Activated CD4-positive, alpha-beta T cell treated with anti-CD3 and anti-CD28 coated beads for 36 hours (primary cell): ENCODE data around the gene CLDN15. TPM values are rescaled to one million over a fixed set of nuclear protein-coding genes. Genes with fewer than 3 reads are reported as not detected.
"Not testable (repeated sequence)": the region's sequence is repeated elsewhere in the genome, so short reads cannot be mapped to it uniquely, and the experiment has no call there.

ENCODE experiments used
- ATAC-seq: fragments of 200-7000 bp; cut with Tn5 transposase; one replicate; pipeline ENCODE4 v1.10.0; 2021; ENCODE audit warnings: mild to moderate bottlenecking, moderate library complexity
- CTCF ChIA-PET: fragments of 350-600 bp; sonication (Branson Sonifier 250); formaldehyde crosslinking; loops from one replicate; lab custom pipeline; 2021; ENCODE audit warnings: antibody characterized with exemption; lab: Charles Lee
- POLR2A ChIA-PET: fragments of 350-600 bp; sonication (Branson Sonifier 250); formaldehyde crosslinking; loops from one replicate; lab custom pipeline; 2021; ENCODE audit warnings: antibody characterized with exemption, inconsistent platforms; lab: Charles Lee
- DNase-seq: peaks from one replicate; pipeline ENCODE4 v3.0.0-alpha.2; 2020
- H3K27ac Mint-ChIP-seq: one replicate; pipeline ENCODE4 v1.8.0; 2021; ENCODE audit warnings: mixed read lengths
- H3K27me3 Mint-ChIP-seq: one replicate; pipeline ENCODE4 v1.8.0; 2021; ENCODE audit warnings: mixed read lengths
- H3K36me3 Mint-ChIP-seq: one replicate; pipeline ENCODE4 v1.8.0; 2021; ENCODE audit warnings: low read depth, mixed read lengths
- H3K4me1 Mint-ChIP-seq: one replicate; pipeline ENCODE4 v1.8.0; 2021; ENCODE audit warnings: mixed read lengths
- H3K4me3 Mint-ChIP-seq: one replicate; pipeline ENCODE4 v1.8.0; 2021; ENCODE audit warnings: mild to moderate bottlenecking, moderate library complexity, mixed read lengths
- H3K9me3 Mint-ChIP-seq: one replicate; pipeline ENCODE4 v1.8.0; 2021; ENCODE audit warnings: low read depth, mixed read lengths
- intact Hi-C, 2 experiments: fragments of 100-400 bp; cut with DNase I in 1 of 2; cut with micrococcal nuclease in 1 of 2; formaldehyde crosslinking; loops; one replicate each; pipeline versions ENCODE4 v1.14.2 to v1.15.1; 2022 to 2024; cut with DNase I, micrococcal nuclease
- total RNA-seq, 2 experiments: library from RNA; stranded (reverse); gene quantifications; one replicate each; pipeline ENCODE4 v1.2.3, GENCODE V29; 2021

Gene CLDN15
- total RNA-seq, 2 experiments from 2014 or later: 16.4 to 17.2 TPM

- Mint-ChIP-seq H3K4me1 (no peaks in the 10 kb centered on the region), H3K4me3 (no peak overlapping the region), H3K27ac (no peak overlapping the region), H3K27me3 (peaks cover 4% of the 10 kb centered on the region), H3K36me3 (no peaks in the 10 kb centered on the region), H3K9me3 (no peaks in the 10 kb centered on the region)
- ATAC-seq (no peak), DNase-seq (no peak)
- intact Hi-C loops: no loop called here
- POLR2A ChIA-PET: no interaction called here
- CTCF ChIA-PET: interaction anchor here (1.0 kb wide), 1 partner anchor 17 kb away, joined by 3 read pairs; no protein-coding TSS in a partner anchor
Measured at GRCh38 chr7:101265622-101266516, 28.3 kb upstream of the CLDN15 start.

- H3K9me3 Mint-ChIP-seq, intact Hi-C loops, DNase-seq, H3K4me3 Mint-ChIP-seq, H3K4me1 Mint-ChIP-seq, POLR2A ChIA-PET, H3K27me3 Mint-ChIP-seq, ATAC-seq, CTCF ChIA-PET, H3K27ac Mint-ChIP-seq, H3K36me3 Mint-ChIP-seq: not testable (repeated sequence)
Measured at GRCh38 chr7:101264102-101264706, 26.6 kb upstream of the CLDN15 start.

GRCh38 chr7:101258243-101258731 lies 20.7 kb upstream of the CLDN15 start:
- ATAC-seq (no peak), DNase-seq (no peak)
- no peaks in the 10 kb centered on the region for H3K4me1 Mint-ChIP-seq
- CTCF ChIA-PET: interaction anchor here (0.6 to 2.0 kb wide), 6 partner anchors 24 to 624 kb away, joined by 3 to 6 read pairs (median 3); no protein-coding TSS in a partner anchor
- intact Hi-C loops: no loop called here
- H3K27ac Mint-ChIP-seq: no peak overlapping the region
- POLR2A ChIA-PET: interaction anchor here (0.5 kb wide), 1 partner anchor 151 kb away, joined by 3 read pairs; no protein-coding TSS in a partner anchor
- no peaks in the 10 kb centered on the region for H3K9me3 Mint-ChIP-seq
- H3K27me3 Mint-ChIP-seq: peaks cover 5% of the 10 kb centered on the region
- no peak overlapping the region for H3K4me3 Mint-ChIP-seq
- no peaks in the 10 kb centered on the region for H3K36me3 Mint-ChIP-seq

DNA sequence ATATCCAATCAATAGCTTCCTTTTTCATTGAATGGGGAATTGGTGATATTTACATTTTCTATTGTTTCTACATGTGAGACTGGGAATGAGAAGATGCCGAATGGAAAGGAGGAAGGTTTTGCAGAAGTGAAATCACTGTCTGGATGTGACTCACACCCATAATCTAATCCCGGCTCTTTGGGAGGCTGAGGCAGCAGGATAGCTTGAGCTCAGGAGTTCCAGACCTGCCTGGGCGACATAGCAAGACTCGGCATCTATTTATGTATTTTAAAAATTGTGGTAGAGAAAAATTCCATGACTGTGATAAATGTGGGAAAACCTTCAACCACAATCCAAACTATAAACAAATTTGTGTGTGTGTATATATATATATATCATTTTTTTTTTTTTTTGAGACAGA lies 18.2 kb upstream of the CLDN15 start:
- Mint-ChIP-seq H3K27ac (no peak overlapping the region), H3K36me3 (peaks cover 7% of the 10 kb centered on the region), H3K4me3 (no peak overlapping the region), H3K9me3 (no peaks in the 10 kb centered on the region), H3K4me1 (peaks cover 11% of the 10 kb centered on the region), H3K27me3 (peaks cover 5% of the 10 kb centered on the region)
- intact Hi-C loops: no loop called here
- DNase-seq (no peak), ATAC-seq (no peak)
- ChIA-PET POLR2A (interaction anchor here (0.6 kb wide), 1 partner anchor 1207 kb away, joined by 7 read pairs; no protein-coding TSS in a partner anchor), CTCF (interaction anchor here (0.7 to 5.2 kb wide), 4 partner anchors 11 to 1069 kb away, joined by 3 to 44 read pairs (median 6); partner anchors contain the start of gene FIS1)

DNA sequence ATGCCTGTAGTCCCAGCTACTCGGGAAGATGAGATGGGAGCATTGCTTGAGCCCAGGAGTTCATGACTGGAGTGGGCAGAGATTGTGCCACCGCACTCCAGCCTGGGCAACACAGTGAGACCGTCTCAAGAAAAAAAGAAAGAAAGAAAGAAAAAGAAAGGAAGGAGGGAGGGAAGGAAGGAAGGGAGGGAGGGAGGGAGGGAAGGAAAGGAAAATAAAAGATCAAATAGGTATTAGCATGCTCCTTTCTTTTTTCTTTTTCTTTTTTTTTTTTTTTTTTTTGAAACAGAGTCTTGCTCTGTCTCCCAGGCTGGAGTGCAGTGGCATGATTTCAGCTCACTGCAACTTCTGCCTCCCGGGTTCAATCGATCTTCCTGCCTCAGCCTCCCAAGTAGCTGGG lies 15.6 kb upstream of the CLDN15 start:
- H3K27ac Mint-ChIP-seq, ATAC-seq, H3K36me3 Mint-ChIP-seq, DNase-seq, H3K27me3 Mint-ChIP-seq, H3K9me3 Mint-ChIP-seq, POLR2A ChIA-PET: not testable (repeated sequence)
- intact Hi-C loops: loop anchor here in 1 of 2 experiments (2.0 kb wide), 1 partner anchor 34 kb away; the partner anchor contains the start of gene ZNHIT1
- Mint-ChIP-seq H3K4me3 (peak overlapping the region; percentile 96), H3K4me1 (peaks cover 21% of the 10 kb centered on the region)
- CTCF ChIA-PET: interaction anchor here (1.3 to 5.2 kb wide), 2 partner anchors 9 to 37 kb away, joined by 5 to 44 read pairs; partner anchors contain the start of gene FIS1

DNA sequence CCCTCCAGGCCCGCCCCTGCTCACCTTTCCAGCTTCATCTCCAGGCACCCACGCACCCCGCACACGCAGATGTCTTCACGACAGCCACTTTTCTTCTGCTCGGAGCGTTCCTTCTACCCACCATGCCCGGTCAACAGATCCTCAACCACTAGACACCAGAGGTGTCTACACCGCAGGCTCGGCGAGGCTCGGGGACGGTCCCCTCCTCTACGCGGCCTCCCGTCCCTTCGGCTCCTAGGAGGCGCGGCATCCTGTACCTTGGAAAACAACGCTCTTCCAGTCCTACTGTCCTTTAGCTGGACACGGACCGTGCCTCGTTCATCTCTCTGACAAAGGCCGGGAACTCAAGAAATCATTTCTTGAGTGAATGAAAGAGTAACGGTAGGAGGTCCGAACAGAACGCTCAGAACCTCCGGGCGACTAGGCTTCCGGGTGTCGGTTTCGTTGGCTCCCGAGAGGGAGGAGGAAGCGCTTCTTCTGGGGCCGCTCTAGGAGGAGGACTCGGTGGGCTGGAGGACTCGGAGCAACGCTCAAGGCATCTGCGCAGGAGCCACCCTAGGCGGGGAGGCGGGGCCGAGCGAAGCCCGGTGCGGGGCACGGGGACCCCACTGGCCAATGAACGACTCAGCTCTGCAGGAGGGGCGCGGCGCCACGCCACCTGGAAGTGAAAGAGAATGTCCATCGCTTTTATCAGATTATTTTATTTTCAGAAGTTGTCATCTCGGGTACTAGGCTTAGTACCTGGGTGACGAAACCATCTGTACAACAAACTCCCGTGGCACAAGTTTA lies 14.5 kb upstream of the CLDN15 start:
- Mint-ChIP-seq H3K4me1 (peaks cover 26% of the 10 kb centered on the region), H3K9me3 (no peaks in the 10 kb centered on the region), H3K27me3 (peaks cover 5% of the 10 kb centered on the region)

GRCh38 chr7:101250324-101250723 lies 12.7 kb upstream of the CLDN15 start:
- H3K36me3 Mint-ChIP-seq: peaks cover 19% of the 10 kb centered on the region
- CTCF ChIA-PET: no interaction called here
- peak overlapping the region; percentile 42 for H3K27ac Mint-ChIP-seq

More for the DNA sequence above, 14.5 kb upstream of the CLDN15 start:
- H3K27ac Mint-ChIP-seq: peak overlapping the region; percentile 96
- ATAC-seq (peak; percentile 100), DNase-seq (peak; percentile 99)
- H3K4me3 Mint-ChIP-seq: peak overlapping the region; percentile 96
- peaks cover 14% of the 10 kb centered on the region for H3K36me3 Mint-ChIP-seq
- POLR2A ChIA-PET: interaction anchor here (0.9 to 1.0 kb wide), 2 partner anchors 8 to 34 kb away, joined by 3 read pairs; partner anchors contain the start of genes PLOD3 and ZNHIT1
- CTCF ChIA-PET: interaction anchor here (0.6 to 5.2 kb wide), 5 partner anchors 8 to 108 kb away, joined by 3 to 44 read pairs (median 10); partner anchors contain the start of genes FIS1, PLOD3 and ZNHIT1
- intact Hi-C loops: loop anchor here (1.0 to 2.0 kb wide), 8 partner anchors 8 to 666 kb away; partner anchors contain the start of genes TRIM56 (in 2 of the 2), ZNHIT1 (in 2 of the 2), AP1S1 (in 1 of the 2) and FBXO24 (in 1 of the 2)

GRCh38 chr7:101248276-101248675 lies 10.7 kb upstream of the CLDN15 start:
- H3K36me3 Mint-ChIP-seq: peaks cover 29% of the 10 kb centered on the region
- no peak for DNase-seq
- no peak overlapping the region for H3K27ac Mint-ChIP-seq
- H3K9me3 Mint-ChIP-seq: no peaks in the 10 kb centered on the region
- H3K27me3 Mint-ChIP-seq: no peaks in the 10 kb centered on the region
- no peak overlapping the region for H3K4me3 Mint-ChIP-seq
- intact Hi-C loops: loop anchor here in 1 of 2 experiments (10.0 kb wide), 1 partner anchor 573 kb away; the partner anchor contains the start of gene GNB2
- ATAC-seq: no peak
- peaks cover 44% of the 10 kb centered on the region for H3K4me1 Mint-ChIP-seq
- ChIA-PET POLR2A (interaction anchor here (0.6 to 0.7 kb wide), 3 partner anchors 131 to 373 kb away, joined by 3 to 4 read pairs (median 3); partner anchors contain the start of gene SRRT), CTCF (interaction anchor here (0.7 kb wide), 1 partner anchor 31 kb away, joined by 3 read pairs; the partner anchor contains the start of genes PLOD3 and ZNHIT1)

More at GRCh38 chr7:101250324-101250723, 12.7 kb upstream of the CLDN15 start:
- POLR2A ChIA-PET: interaction anchor here (0.5 to 0.7 kb wide), 2 partner anchors 22 to 355 kb away, joined by 3 read pairs; no protein-coding TSS in a partner anchor
- DNase-seq (no peak), ATAC-seq (no peak)
- Mint-ChIP-seq H3K4me3 (peak overlapping the region; percentile 96), H3K27me3 (peaks cover 3% of the 10 kb centered on the region), H3K4me1 (peaks cover 33% of the 10 kb centered on the region), H3K9me3 (no peaks in the 10 kb centered on the region)
- intact Hi-C loops: no loop called here

- no peaks in the 10 kb centered on the region for H3K27me3 Mint-ChIP-seq
- peak overlapping the region; percentile 97 for H3K4me3 Mint-ChIP-seq
- intact Hi-C loops: loop anchor here (1.0 to 10.0 kb wide), 6 partner anchors 38 to 570 kb away; partner anchors contain the start of genes TRIM56 (in 2 of the 2), AP1S1 (in 1 of the 2), GNB2 (in 1 of the 2) and IFT22 (in 1 of the 2)
- no peaks in the 10 kb centered on the region for H3K9me3 Mint-ChIP-seq
- ATAC-seq: no peak
- peak overlapping the region; percentile 97 for H3K27ac Mint-ChIP-seq
- ChIA-PET POLR2A (interaction anchor here (0.5 to 0.6 kb wide), 2 partner anchors 65 to 149 kb away, joined by 3 read pairs; no protein-coding TSS in a partner anchor), CTCF (interaction anchor here (0.5 to 3.8 kb wide), 7 partner anchors 9 to 101 kb away, joined by 3 to 44 read pairs (median 16); partner anchors contain the start of genes IFT22, PLOD3 and ZNHIT1)
- peaks cover 29% of the 10 kb centered on the region for H3K4me1 Mint-ChIP-seq
- H3K36me3 Mint-ChIP-seq: peaks cover 32% of the 10 kb centered on the region
- DNase-seq: no peak
Measured at GRCh38 chr7:101245147-101245668, 7.6 kb upstream of the CLDN15 start.
